ENCODE results near the gene EZH1.

DNA sequence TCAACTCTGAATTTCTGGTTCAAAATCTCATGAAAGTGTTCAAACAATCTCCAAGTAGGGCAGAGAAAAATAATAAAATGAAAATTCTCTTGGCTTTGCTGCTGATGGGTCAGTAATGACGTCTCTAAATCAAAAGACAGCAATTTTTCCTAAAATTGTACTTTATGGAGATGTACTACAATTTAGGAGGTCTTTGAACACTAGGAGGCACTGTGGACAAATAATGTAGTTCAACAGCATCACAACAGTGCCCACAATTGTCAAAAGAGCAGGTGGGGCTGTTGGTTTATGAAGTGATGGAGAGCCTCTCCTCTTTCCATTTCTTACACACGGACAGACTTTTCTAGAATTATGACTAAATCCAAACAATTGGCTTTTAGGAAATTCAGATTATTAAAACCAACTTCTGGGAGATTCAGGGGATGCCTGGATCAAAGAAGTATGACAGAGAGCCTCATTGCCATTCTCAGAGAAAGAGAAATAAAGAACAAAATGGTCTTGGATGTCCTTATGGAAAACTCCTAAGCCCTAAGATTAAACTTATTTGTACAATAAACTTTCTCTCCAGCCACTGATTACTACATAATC is 23.8 kb downstream of the EZH1 start:
- no peak for TF ChIP-seq EZH2 (IDR thresholded peaks at IDR 0.05; ENCODE audit: borderline replicate concordance)
- TF ChIP-seq, protein P1, sequence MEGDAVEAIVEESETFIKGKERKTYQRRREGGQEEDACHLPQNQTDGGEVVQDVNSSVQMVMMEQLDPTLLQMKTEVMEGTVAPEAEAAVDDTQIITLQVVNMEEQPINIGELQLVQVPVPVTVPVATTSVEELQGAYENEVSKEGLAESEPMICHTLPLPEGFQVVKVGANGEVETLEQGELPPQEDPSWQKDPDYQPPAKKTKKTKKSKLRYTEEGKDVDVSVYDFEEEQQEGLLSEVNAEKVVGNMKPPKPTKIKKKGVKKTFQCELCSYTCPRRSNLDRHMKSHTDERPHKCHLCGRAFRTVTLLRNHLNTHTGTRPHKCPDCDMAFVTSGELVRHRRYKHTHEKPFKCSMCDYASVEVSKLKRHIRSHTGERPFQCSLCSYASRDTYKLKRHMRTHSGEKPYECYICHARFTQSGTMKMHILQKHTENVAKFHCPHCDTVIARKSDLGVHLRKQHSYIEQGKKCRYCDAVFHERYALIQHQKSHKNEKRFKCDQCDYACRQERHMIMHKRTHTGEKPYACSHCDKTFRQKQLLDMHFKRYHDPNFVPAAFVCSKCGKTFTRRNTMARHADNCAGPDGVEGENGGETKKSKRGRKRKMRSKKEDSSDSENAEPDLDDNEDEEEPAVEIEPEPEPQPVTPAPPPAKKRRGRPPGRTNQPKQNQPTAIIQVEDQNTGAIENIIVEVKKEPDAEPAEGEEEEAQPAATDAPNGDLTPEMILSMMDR (IDR thresholded peaks at IDR 0.05; ENCODE audit: poor library complexity) = peak; percentile 81
